CD4-positive, alpha-beta T cell treated with Interleukin-17A for 4 hours (primary cell): ENCODE results near the gene EXO5.
"Not testable (repeated sequence)": the region's sequence is repeated elsewhere in the genome, so short reads cannot be mapped to it uniquely, and the experiment has no call there.

Experiments
- DNase-seq: peaks from one replicate; pipeline ENCODE4 v3.0.0-alpha.2; 2020; ENCODE audit warnings: mixed read lengths

The EXO5 gene, protein sequence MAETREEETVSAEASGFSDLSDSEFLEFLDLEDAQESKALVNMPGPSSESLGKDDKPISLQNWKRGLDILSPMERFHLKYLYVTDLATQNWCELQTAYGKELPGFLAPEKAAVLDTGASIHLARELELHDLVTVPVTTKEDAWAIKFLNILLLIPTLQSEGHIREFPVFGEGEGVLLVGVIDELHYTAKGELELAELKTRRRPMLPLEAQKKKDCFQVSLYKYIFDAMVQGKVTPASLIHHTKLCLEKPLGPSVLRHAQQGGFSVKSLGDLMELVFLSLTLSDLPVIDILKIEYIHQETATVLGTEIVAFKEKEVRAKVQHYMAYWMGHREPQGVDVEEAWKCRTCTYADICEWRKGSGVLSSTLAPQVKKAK

DNA sequence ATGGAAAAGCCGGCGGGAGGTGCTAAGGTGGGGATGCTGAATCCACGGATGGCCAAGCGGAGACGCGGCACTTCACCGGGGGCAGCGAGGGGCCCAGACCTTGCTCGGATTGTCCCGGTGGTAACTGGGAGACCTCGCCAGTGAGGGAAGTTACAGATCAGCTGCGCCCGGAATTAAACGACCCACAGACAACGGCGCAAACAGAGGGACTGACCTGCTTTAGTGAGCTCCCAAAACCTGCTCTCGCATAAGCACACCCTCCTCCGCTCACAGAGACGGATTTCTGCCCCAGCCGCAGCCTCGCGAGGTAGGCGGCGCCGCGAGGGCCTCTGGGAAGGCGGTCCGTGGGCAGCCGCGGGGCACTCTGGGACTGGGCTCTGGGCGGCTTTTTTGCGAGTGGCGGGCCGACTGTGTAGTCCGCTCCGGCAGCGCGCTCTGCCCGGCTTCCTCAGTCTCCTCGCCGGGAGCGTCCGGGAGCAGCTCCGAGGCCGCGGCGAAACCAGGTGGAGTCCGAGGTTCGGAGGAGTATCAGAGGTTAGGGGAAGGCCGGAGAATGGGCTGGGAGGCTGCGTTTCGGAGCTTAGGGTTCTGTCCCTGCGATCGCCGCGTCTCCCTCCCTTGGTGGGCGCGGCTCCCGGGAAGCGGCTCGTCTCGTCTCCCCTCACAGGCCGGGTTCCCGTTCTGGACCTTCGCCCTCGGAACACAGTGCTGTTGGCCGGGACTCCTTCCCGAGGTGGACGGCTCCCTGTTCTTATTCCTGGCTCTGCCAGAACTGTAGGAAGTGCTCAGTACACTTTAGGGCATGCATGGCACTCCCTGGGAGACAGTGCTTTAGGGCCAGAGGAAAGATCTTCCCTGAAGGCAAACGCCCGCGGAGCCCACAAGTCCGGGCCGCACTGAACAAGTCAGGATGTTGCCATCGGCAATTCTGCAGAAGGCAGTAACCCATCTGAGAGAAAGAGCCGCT lies at the start of gene EXO5:
TSS of gene EXO5 (plus strand) at position 393 of the 967 bp plus-strand sequence. CDS start 5,778 bp downstream, outside the sequence.
- peak; percentile 85 for DNase-seq

- DNase-seq: no peak
Measured at GRCh38 chr1:40462956-40463590, 45.5 kb upstream of the EXO5 start.

DNA sequence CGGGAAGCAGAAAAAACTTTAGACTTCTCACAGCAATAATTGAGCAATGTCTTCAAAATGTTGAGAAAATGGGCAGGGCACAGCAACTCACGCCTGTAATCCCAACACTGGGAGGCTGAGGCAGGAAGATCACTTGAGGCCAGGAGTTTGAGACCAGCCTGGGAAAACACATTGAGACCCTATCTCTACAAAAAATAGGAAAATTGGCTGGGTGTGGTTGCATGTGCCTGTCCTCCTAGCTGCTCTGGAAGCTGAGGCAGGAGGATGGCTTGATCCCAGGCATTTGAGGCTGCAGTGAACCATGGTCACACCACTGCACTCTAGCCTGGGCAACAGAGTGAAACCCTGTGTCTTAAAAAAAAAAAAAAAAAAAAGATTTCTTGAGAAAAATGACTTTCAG lies 39.2 kb upstream of the EXO5 start:
- no peak for DNase-seq

DNA sequence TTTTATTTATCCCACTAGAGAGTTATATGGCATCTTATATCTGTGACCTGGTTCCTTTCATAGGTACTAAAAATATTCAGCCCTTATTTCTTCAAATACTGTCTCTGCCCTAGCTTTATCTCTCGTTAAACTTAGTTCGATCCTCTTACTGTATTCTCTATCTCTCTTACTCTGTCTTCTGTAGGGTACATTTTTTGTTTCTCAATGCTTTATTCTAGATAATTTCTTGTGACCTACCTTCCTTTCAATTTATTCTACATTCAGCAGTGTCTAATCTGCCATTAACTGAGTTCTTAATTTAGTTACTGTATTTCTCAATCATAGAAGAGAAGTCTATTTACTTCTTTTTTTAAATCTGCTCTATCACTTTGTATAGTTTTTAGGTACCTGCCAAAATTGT lies 33.3 kb upstream of the EXO5 start:
- DNase-seq: no peak

GRCh38 chr1:40476924-40477677 lies 31.5 kb upstream of the EXO5 start, which contains the start of gene ZFP69:
Gene ZFP69, plus strand, starts transcription at chr1:40477290. Its CDS starts 2,072 bp downstream, at chr1:40479362.
- DNase-seq: peak; percentile 83

GRCh38 chr1:40477678-40478053 lies 30.9 kb upstream of the EXO5 start:
- peak; percentile 33 for DNase-seq

GRCh38 chr1:40478276-40478675 lies 30.3 kb upstream of the EXO5 start:
- no peak for DNase-seq

DNA sequence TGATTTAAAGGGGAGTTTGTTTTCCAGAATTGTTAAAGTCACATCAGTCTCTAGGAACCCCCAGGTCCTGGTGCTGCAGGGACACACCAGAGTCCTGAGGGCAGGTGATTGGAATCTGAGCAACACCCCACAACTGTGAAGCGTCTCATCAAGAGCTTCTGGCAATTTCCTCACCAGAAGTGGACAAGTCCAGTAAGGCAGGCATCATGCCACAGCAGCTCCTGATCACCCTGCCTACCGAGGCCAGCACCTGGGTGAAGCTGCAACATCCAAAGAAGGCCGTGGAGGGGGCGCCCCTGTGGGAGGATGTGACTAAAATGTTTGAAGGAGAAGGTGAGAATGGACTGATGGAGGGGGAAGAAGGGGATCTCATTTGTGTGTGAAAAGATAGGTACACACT lies 29.4 kb upstream of the EXO5 start:
- peak; percentile 8 for DNase-seq

DNA sequence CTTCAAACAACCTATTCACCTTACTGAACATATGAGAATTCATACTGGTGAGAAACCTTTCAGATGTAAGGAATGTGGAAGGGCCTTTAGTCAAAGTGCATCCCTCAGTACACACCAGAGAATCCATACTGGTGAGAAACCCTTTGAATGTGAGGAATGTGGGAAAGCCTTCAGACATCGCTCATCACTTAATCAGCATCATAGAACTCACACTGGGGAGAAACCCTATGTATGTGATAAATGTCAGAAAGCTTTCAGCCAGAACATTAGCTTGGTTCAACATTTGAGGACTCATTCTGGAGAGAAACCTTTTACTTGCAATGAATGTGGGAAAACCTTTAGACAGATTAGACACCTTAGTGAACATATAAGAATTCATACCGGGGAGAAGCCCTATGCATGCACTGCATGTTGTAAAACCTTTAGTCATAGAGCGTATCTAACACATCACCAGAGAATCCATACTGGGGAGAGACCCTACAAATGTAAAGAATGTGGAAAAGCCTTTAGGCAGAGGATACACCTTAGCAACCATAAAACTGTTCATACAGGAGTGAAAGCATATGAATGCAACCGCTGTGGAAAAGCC lies 13.2 kb upstream of the EXO5 start:
- DNase-seq: no peak

DNA sequence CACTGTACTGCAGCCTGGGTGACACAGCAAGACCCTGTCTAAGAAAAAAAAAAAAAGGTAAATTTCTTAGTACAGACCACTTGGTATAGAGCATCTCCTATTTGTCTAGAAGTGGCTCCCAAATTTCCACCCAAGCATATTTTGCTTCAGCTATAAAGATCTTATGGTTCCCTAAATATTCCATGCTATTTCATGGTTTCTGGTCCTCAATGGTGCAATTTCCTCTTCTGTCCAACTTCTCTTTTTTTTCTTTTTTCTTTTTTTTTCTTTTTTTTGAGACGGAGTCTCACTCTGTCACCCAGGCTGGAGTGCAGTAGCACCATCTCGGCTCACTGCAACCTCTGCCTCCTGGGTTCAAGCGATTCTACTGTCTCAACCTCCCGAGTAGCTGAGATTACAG lies 5.9 kb upstream of the EXO5 start:
- not testable (repeated sequence) for DNase-seq

- DNase-seq: no peak
Measured at GRCh38 chr1:40507973-40508372, 594 bp upstream of the EXO5 start.

- no peak for DNase-seq
Measured at GRCh38 chr1:40519517-40519916, 10.9 kb downstream of the EXO5 start.

DNA sequence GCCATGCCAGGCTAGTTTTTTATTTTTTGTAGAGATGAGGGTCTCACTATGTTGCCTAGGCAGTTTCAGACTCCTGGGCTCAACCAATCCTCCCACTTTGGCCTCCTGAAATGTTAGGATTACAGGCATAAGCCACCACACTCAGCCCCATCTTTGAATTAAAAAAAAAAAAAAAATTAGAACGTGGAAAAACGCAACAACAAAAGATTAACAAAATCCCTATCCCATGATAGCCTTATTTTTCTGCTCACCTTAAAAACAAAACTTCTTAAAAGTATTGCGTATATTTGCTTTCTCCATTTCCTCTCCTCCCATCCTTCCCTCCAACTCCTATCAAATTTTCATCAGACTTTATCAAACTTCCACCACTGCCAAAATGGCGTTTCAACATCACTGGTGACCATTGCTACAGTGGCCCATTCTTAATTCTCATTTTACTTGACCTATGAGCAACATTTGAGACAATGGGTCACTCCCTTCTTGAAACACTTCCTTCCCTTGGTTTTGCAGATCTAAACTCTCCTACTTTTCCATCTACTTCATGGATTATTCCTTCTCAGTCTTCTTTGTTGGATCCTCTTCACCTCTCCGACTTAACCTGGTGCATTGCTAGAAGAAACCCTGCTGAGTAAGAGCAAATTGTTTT lies 22.3 kb downstream of the EXO5 start:
- no peak for DNase-seq

DNA sequence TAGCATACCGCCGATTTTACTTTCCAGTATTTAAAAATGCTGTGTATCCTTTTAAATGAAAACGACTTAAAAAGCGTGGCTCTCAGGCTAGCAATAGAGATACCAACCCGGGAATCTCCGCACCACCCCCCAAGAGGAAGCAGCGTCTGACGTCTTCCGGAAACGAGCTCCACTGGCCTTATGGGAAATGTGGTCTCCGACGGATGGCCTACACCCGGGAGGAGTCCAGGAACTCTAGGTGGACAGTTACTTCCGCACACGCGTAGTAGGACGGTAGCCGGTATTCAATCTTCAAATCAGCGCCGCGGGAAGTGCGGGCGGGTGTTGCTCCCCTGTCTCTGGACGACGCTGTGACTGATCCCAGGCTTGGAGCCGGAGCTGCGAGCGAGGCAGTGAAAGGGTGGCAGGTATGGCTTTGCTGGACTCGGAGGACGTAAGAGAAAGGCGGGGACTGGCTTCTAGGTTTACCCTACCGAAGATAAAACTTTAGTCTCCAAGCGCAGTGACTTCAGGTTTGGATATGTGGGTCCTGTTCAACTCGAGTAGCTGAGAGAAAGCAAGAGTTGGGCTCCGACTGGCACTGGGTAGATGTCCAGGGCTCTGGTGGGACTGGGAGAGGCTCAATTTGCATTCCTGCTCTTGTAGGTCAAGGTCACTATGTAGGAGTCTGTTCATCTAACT lies 23.0 kb downstream of the EXO5 start, which contains the start of gene ZNF684:
TSS of gene ZNF684 (plus strand) at position 257 of the 681 bp plus-strand sequence. CDS start 1,530 bp downstream, outside the sequence.
- DNase-seq: peak; percentile 87

DNA sequence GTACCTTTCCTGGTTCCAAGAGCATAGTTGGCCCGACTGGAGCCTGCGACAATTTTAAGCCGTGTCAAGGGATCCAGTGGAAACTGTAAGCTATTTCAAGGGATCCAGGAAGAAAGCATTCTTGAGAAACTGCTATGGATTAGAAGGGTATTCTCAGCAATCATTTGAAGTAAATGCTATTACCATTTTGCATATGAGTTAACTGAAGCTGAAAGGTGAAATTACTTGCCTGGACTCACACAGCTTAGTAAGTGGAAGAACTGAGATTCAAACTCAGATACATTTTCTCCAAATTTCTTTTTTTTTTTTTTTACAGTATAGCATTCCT lies 23.5 kb downstream of the EXO5 start:
- DNase-seq: peak; percentile 2

GRCh38 chr1:40532844-40533424 lies 24.4 kb downstream of the EXO5 start:
- DNase-seq: peak; percentile 39

GRCh38 chr1:40534589-40534988 lies 26.0 kb downstream of the EXO5 start:
- DNase-seq: no peak

DNA sequence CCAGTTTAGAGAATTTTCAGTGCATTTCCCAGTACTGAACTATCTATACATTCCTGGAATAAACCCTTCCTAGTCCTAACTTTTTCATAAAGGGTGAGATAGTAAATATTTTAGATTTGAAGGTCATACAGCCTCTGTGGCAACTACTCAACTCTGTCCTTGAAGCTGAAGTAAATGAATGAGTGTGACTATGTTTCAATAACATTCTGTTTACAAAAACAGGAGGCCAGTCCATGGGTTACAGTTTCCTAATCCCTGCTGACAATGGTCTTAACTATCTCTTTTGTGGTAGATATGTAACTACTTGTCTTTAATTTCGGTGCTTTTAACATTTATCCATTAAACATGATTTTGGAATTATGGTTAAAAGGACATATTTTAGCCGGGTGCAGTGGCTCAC lies 27.2 kb downstream of the EXO5 start:
- DNase-seq: no peak

- no peak for DNase-seq
Measured at GRCh38 chr1:40539338-40539737, 30.8 kb downstream of the EXO5 start.

DNA sequence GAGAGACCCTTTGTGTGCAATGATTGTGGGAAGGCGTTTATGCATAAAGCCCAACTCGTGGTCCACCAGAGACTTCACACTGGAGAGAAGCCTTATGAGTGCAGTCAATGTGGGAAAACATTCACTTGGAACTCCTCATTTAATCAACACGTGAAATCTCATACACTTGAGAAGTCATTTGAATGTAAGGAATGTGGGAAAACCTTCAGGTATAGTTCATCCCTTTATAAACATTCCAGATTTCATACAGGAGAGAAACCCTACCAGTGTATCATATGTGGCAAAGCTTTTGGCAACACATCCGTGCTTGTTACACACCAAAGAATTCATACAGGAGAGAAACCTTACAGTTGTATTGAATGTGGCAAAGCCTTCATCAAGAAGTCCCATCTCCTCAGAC lies 38.4 kb downstream of the EXO5 start:
- DNase-seq: no peak
